ENCODE measurements around the gene SCAMP3.
"Not testable (repeated sequence)": the region's sequence is repeated elsewhere in the genome, so short reads cannot be mapped to it uniquely, and the experiment has no call there.

DNA sequence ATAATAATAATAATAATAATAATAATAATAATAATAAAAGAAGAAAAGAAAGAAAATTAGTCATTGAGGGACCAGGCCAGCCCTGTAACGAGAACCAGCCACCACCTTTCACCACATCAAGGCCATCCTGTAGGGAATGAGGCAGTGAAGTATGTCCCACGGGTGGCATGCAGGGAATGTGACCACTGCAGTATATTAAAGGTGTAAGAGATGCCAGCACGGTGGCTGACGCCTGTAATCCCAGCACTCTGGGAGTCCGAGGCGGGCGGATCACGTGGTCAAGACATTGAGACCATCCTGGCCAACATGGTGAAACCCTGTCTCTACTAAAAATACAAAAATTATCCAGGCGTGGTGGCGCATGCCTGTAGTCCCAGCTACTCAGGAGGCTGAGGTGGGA is 28.8 kb upstream of the SCAMP3 start:
- not testable (repeated sequence) for TF ChIP-seq POLR2A, CTCF (IDR thresholded peaks at IDR 0.05)

All from stomach (tissue), 4 donors.